OCI-LY7 (cell line): ENCODE data around the gene ZNF3. TPM values are rescaled to one million over a fixed set of nuclear protein-coding genes. Genes with fewer than 3 reads are reported as not detected.

Source experiments
- BruUV-seq: library from RNA; stranded (reverse); fragments of 400-500 nt; replicated peaks from 2 replicates; lab custom pipeline; 2021; lab: Mats Ljungman, UMichigan
- CTCF ChIA-PET: fragments of 300-600 bp; sonication (Branson Sonifier 250); formaldehyde crosslinking; loops from one replicate; lab custom pipeline; 2022; ENCODE audit warnings: antibody characterized with exemption; ENCODE audit not compliant: unreplicated experiment; lab: Charles Lee
- POLR2A ChIA-PET: fragments of 300-600 bp; sonication (Branson Sonifier 250); formaldehyde crosslinking; loops from one replicate; lab custom pipeline; 2022; ENCODE audit warnings: antibody characterized with exemption; lab: Charles Lee
- DNase-seq: peaks from one replicate; pipeline ENCODE4 v3.0.0-alpha.2; 2015; ENCODE audit warnings: low spot score
- H2AFZ ChIP-seq: fragments of 200-600 bp; sonication (generic), shearing (Covaris generic); 2 replicates; pipeline ENCODE4 v1.6.1; 2014; ENCODE audit warnings: mild to moderate bottlenecking, antibody characterized with exemption, low read length, moderate library complexity
- H3K27ac ChIP-seq: fragments of 200-600 bp; sonication (generic); 2 replicates; pipeline ENCODE4 v1.5.1; 2014; ENCODE audit warnings: mixed run types, low read depth, mild to moderate bottlenecking, moderate library complexity, low read length, inconsistent platforms; ENCODE audit not compliant: poor library complexity, severe bottlenecking
- H3K36me3 ChIP-seq: fragments of 200-600 bp; sonication (generic); 2 replicates; pipeline ENCODE4 v1.6.1; 2014; ENCODE audit warnings: mild to moderate bottlenecking, antibody characterized with exemption, low read length, moderate library complexity, mixed read lengths; ENCODE audit not compliant: insufficient read depth
- H3K4me1 ChIP-seq: fragments of 200-600 bp; sonication (generic); 2 replicates; pipeline ENCODE4 v1.5.1; 2014; ENCODE audit warnings: mild to moderate bottlenecking, low read length; ENCODE audit not compliant: insufficient read depth, poor library complexity, severe bottlenecking
- H3K4me2 ChIP-seq: fragments of 200-600 bp; sonication (generic); 2 replicates; pipeline ENCODE4 v1.6.1; 2014; ENCODE audit warnings: mild to moderate bottlenecking, low read length
- H3K4me3 ChIP-seq: fragments of 200-600 bp; sonication (generic); 2 replicates; pipeline ENCODE4 v1.5.1; 2014; ENCODE audit warnings: mild to moderate bottlenecking, low read depth, low read length; ENCODE audit not compliant: poor library complexity, severe bottlenecking
- H3K79me2 ChIP-seq: fragments of 200-600 bp; sonication (generic); 2 replicates; pipeline ENCODE4 v1.6.1; 2016; ENCODE audit warnings: low read depth, mild to moderate bottlenecking, low read length, moderate library complexity, mixed read lengths; ENCODE audit not compliant: insufficient read depth
- H3K9me2 ChIP-seq: fragments of 200-600 bp; sonication (generic); 2 replicates; pipeline ENCODE4 v1.6.1; 2016; ENCODE audit warnings: mild to moderate bottlenecking, low read length, mixed read lengths; ENCODE audit not compliant: insufficient read depth
- H3K9me3 ChIP-seq: fragments of 200-600 bp; sonication (generic); 2 replicates; pipeline ENCODE4 v1.6.1; 2014; ENCODE audit warnings: mild to moderate bottlenecking, mixed run types, low read length, mixed read lengths
- H4K20me1 ChIP-seq: fragments of 200-600 bp; sonication (generic); 2 replicates; pipeline ENCODE4 v1.6.1; 2014; ENCODE audit warnings: mild to moderate bottlenecking, antibody characterized with exemption, low read length, moderate library complexity, mixed read lengths; ENCODE audit not compliant: insufficient read depth
- CTCF ChIP-seq: fragments of 200-600 bp; sonication (generic); conservative IDR thresholded peaks from 2 replicates; pipeline ENCODE4 v1.5.1; 2014; ENCODE audit warnings: mild to moderate bottlenecking, antibody characterized with exemption, low read length, moderate library complexity, mixed read lengths
- EZH2phosphoT487 ChIP-seq: fragments of 200-600 bp; sonication (generic); IDR thresholded peaks from 2 replicates; pipeline ENCODE4 v1.6.1; 2018; ENCODE audit warnings: low read depth, borderline replicate concordance, mild to moderate bottlenecking, mixed run types, antibody characterized with exemption, low read length, moderate library complexity, mixed read lengths
- intact Hi-C: fragments of 100-400 bp; cut with micrococcal nuclease; formaldehyde crosslinking; loops from one replicate; pipeline ENCODE4 v1.10.0; 2022; ENCODE audit not compliant: unreplicated experiment
- total RNA-seq, 2 experiments: library from RNA; depleted of rRNA in 1 of 2; stranded (reverse); fragments of >200 nt in 1 of 2; shearing (Covaris generic) in 1 of 2; gene quantifications; 2 replicates each; pipeline ENCODE4 v1.2.3, GENCODE V29; 2014 to 2022

The ZNF3 gene
- total RNA-seq, 2 experiments from 2014 or later, result 19.8 to 23.7 TPM

GRCh38 chr7:100051611-100052010 is 29.9 kb downstream of the ZNF3 start:
- Histone ChIP-seq H3K27ac (no peak overlapping the region), H3K4me2 (no peak overlapping the region), H3K36me3 (no peaks in the 10 kb centered on the region), H3K9me3 (no peaks in the 10 kb centered on the region), H4K20me1 (no peaks in the 10 kb centered on the region), H3K4me1 (peaks cover 10% of the 10 kb centered on the region), H2AFZ (no peak overlapping the region), H3K9me2 (no peaks in the 10 kb centered on the region), H3K4me3 (no peak overlapping the region), H3K79me2 (no peaks in the 10 kb centered on the region; the same call in 1 of the 2 replicates)
- no peak for DNase-seq
- CTCF ChIA-PET, result no interaction called here
- TF ChIP-seq EZH2phosphoT487 (no peak), CTCF (no peak)
- intact Hi-C loops, result loop anchor here (5.0 kb wide), 2 partner anchors 59 to 139 kb away; no protein-coding TSS in a partner anchor
- no TSS peak for BruUV-seq
- POLR2A ChIA-PET, result interaction anchor here (0.9 to 1.0 kb wide), 2 partner anchors 21 to 36 kb away, joined by 3 read pairs; partner anchors contain the start of gene ZKSCAN1

- TSS peak; percentile 86 for BruUV-seq
- H3K9me2 ChIP-seq, result no peaks in the 10 kb centered on the region
- H2AFZ ChIP-seq, result peak within 1 kb of the TSS; percentile 96
- peak within 1 kb of the TSS; percentile 56 for H3K27ac ChIP-seq
- H3K9me3 ChIP-seq, result no peaks in the 10 kb centered on the region
- peak within 1 kb of the TSS; percentile 96 for H3K4me2 ChIP-seq
- H3K36me3 ChIP-seq, result no peaks in the 10 kb centered on the region
- peak; percentile 84 for DNase-seq
- H4K20me1 ChIP-seq, result no peaks in the 10 kb centered on the region
- no peaks in the 10 kb centered on the region; the same call in 1 of the 2 replicates for H3K79me2 ChIP-seq
- intact Hi-C loops, result loop anchor here (1.0 to 5.0 kb wide), 4 partner anchors 32 to 137 kb away; partner anchors contain the start of genes ZKSCAN1 and ZNF3
- POLR2A ChIA-PET, result interaction anchor here (0.9 to 1.1 kb wide), 5 partner anchors 9 to 34 kb away, joined by 3 to 5 read pairs (median 4); partner anchors contain the start of gene ZKSCAN1
- peak within 1 kb of the TSS; percentile 89 for H3K4me3 ChIP-seq
- H3K4me1 ChIP-seq, result peaks cover 14% of the 10 kb centered on the region
- TF ChIP-seq CTCF, result peak; percentile 63
- no peak for TF ChIP-seq EZH2phosphoT487
- CTCF ChIA-PET, result no interaction called here
Measured at GRCh38 chr7:100049441-100050291, 31.9 kb downstream of the ZNF3 start, which contains the start of gene ZSCAN21. ZSCAN21 (plus strand) TSS chr7:100049774; CDS start chr7:100057007, 7,233 bp downstream.
